ENCODE data around the gene TMC5. TPM values are rescaled to one million over a fixed set of nuclear protein-coding genes. Genes with fewer than 3 reads are reported as not detected.

Gene TMC5
- total and polyA plus RNA-seq, 2 of the 13 experiments (the other 11 are each of a cell fraction or from before 2014, with no cell fraction given) = 0.09 to 0.41 TPM

- no peak for TF ChIP-seq TOPORS (CRISPR knock-in tag; IDR thresholded peaks at IDR 0.05)
- peak; percentile 97 for TF ChIP-seq MLXIP (CRISPR knock-in tag; IDR thresholded peaks at IDR 0.05; ENCODE audit: borderline replicate concordance)
- peak; percentile 98 for TF ChIP-seq PAXIP1 (CRISPR knock-in tag; conservative IDR thresholded peaks at IDR 0.05)
- no peak for TF ChIP-seq SP140L (CRISPR knock-in tag; IDR thresholded peaks at IDR 0.05; ENCODE audit: borderline replicate concordance)
- TF ChIP-seq PHF21A (CRISPR knock-in tag; IDR thresholded peaks at IDR 0.05) = peak; percentile 86
- no peak for TF ChIP-seq STAT5B (CRISPR knock-in tag; IDR thresholded peaks at IDR 0.05)
- no peak for TF ChIP-seq ZNF740 (CRISPR knock-in tag; IDR thresholded peaks at IDR 0.05)
- no peak for TF ChIP-seq ZNF33B (CRISPR knock-in tag; IDR thresholded peaks at IDR 0.05)
- 0 out of 2 replicates have a peak, but pooled peaks have one; percentile 48 for TF ChIP-seq MXD4 (CRISPR knock-in tag; IDR thresholded peaks at IDR 0.05)
- TF ChIP-seq DR1 (CRISPR knock-in tag; IDR thresholded peaks at IDR 0.05) = no peak
- no peak for TF ChIP-seq ZNF570 (CRISPR knock-in tag; IDR thresholded peaks at IDR 0.05; ENCODE audit: borderline replicate concordance)
- peak; percentile 94 for TF ChIP-seq TFAP4 (IDR thresholded peaks at IDR 0.05; ENCODE audit: borderline replicate concordance, low read depth)
- no peak for TF ChIP-seq ZNF841 (CRISPR knock-in tag; IDR thresholded peaks at IDR 0.05; ENCODE audit: borderline replicate concordance)
- no peak for TF ChIP-seq ZNF720 (CRISPR knock-in tag; IDR thresholded peaks at IDR 0.05)
- no peak for TF ChIP-seq ZNF18 (CRISPR knock-in tag; IDR thresholded peaks at IDR 0.05; ENCODE audit: insufficient replicate concordance)
- 0 out of 2 replicates have a peak, but pooled peaks have one; percentile 45 for TF ChIP-seq TFDP2 (CRISPR knock-in tag; IDR thresholded peaks at IDR 0.05)
- peak; percentile 63 for TF ChIP-seq ZEB1 (IDR thresholded peaks at IDR 0.05; ENCODE audit: insufficient replicate concordance, low read depth)
- TF ChIP-seq ZNF549 (CRISPR knock-in tag; IDR thresholded peaks at IDR 0.05) = no peak
- TF ChIP-seq ZNF724P (CRISPR knock-in tag; IDR thresholded peaks at IDR 0.05; ENCODE audit: borderline replicate concordance) = no peak
Observed at GRCh38 chr16:19542138-19542821, 124.6 kb downstream of the TMC5 start (continued).
